ENCODE data around the gene HCN3. TPM values are rescaled to one million over a fixed set of nuclear protein-coding genes. Genes with fewer than 3 reads are reported as not detected.
A peak's percentile ranks its signal among the peaks of the same experiment; 100 is the strongest.

The HCN3 gene
- total RNA-seq, 1 experiment from 2014 or later = 5.4 TPM

DNA sequence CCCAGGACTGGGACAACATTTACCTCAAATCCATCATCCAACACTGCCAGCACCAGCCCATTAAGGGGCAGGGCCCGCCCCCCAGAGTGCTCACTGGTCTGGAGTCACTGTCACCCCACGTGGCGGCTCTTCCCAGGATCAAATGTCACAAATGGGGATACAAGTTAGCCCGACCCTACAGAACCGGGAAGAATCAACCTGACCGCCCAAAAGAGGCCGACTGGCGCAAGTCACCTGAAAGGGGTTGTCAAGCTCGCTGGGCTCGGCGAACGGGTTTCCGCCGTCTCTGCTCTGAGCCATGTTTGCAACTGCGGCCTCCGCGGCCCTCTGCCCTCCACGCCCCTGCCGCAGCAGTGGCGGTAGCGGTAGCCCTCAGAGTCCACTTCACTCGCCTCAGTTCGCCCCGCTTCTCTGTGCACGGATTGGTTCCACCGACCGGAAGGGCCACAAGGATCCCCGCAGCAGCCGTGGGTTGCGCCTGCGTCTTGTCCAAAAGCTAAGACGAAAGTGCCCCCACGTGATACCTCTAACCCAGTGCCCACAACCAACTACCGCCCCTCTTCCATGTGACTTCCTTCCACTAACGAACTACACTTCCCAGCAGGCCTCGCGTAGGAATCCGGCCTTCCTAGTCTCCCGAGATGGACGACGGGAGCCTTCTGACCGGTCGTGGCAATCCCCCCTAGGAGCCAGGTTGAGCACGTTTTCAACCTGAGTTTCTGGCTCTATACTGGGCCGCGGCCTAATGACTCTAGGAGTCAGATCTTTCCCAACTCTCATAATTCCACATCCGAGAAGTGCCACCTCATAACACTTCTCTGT lies 15.2 kb upstream of the HCN3 start, which contains the start of gene SCAMP3:
TSS of gene SCAMP3 (minus strand) at position 509 of the 822 bp plus-strand sequence. CDS start at position 300, 209 bp downstream.
- Histone ChIP-seq H4K20me1 (ENCODE audit: control insufficient read depth, insufficient read depth, insufficient read length) (no peaks in the 10 kb centered on the region), H2BK5ac (ENCODE audit: insufficient read length, low read length) (no peak within 1 kb of the TSS), H2BK12ac (ENCODE audit: insufficient read length, low read depth, low read length) (no peak within 1 kb of the TSS), H3K56ac (ENCODE audit: insufficient read length, low read depth, low read length) (no peak within 1 kb of the TSS), H3K27ac (ENCODE audit: insufficient read length, low read depth, low read length) (peak within 1 kb of the TSS; percentile 22), H3T11ph (ENCODE audit: low read length) (no peak within 1 kb of the TSS), H3K79me1 (ENCODE audit: insufficient read depth, low read depth, low read length, poor library complexity, severe bottlenecking) (no peaks in the 10 kb centered on the region), H2BK20ac (ENCODE audit: low read depth, low read length, poor library complexity, severe bottlenecking) (no peak within 1 kb of the TSS), H3K23ac (ENCODE audit: insufficient read length, low read depth, low read length) (no peak within 1 kb of the TSS), H2AFZ (ENCODE audit: low read length) (no peak within 1 kb of the TSS), H3K4me1 (ENCODE audit: insufficient read depth, low read length) (0 out of 2 replicates have a peak, but pooled peaks cover 3% of the 10 kb centered on the region), H4K91ac (ENCODE audit: insufficient read length, low read depth, low read length) (no peak within 1 kb of the TSS), H3K14ac (ENCODE audit: insufficient read depth, low read length) (no peak within 1 kb of the TSS), H4K8ac (replicated peaks; ENCODE audit: insufficient read length, low read depth, low read length) (no peak within 1 kb of the TSS), H3K18ac (ENCODE audit: insufficient read length, low read depth, low read length) (no peak within 1 kb of the TSS), H3K9ac (ENCODE audit: extremely low read depth, insufficient read length, low read length) (peak within 1 kb of the TSS; percentile 58), H4K5ac (ENCODE audit: insufficient read length, low read depth, low read length) (no peak within 1 kb of the TSS), H3K23me2 (ENCODE audit: insufficient read length, low read depth, low read length, poor library complexity, severe bottlenecking) (peaks cover 10% of the 10 kb centered on the region), H3K79me2 (ENCODE audit: insufficient read depth, low read length) (no peaks in the 10 kb centered on the region), H2BK120ac (ENCODE audit: low read depth, low read length, poor library complexity, severe bottlenecking) (no peak within 1 kb of the TSS), H3K4ac (ENCODE audit: low read depth, low read length) (no peak within 1 kb of the TSS), H3K4me2 (ENCODE audit: insufficient read depth, insufficient read length, low read length) (peak within 1 kb of the TSS; percentile 85), H3K27me3 (ENCODE audit: insufficient read depth, low read length) (no peaks in the 10 kb centered on the region), H2AK5ac (ENCODE audit: insufficient read length, low read length) (no peak within 1 kb of the TSS), H3K9me3 (ENCODE audit: control insufficient read depth, low read depth, low read length) (no peaks in the 10 kb centered on the region), H2BK15ac (ENCODE audit: low read depth, low read length) (no peak within 1 kb of the TSS; the same call in 1 of the 2 replicates)
- Mint-ChIP-seq H3K27me3 (ENCODE audit: low read depth) (peaks cover 2% of the 10 kb centered on the region; the same call in 1 of the 2 replicates), H3K4me3 (peak within 1 kb of the TSS; percentile 89 to 95), H3K36me3 (ENCODE audit: insufficient read depth in 1 of 3, low read depth in 3 of 3) (peaks cover 39 to 75% (median 67%) of the 10 kb centered on the region in 3 experiments; a peak in 6 of 7 replicates), H3K4me1 (peaks cover 13 to 14% of the 10 kb centered on the region in 2 experiments), H3K27ac (peak within 1 kb of the TSS; percentile 34 to 95 (median 86)), H3K9me3 (no peaks in the 10 kb centered on the region; a peak in 1 of 5 replicates)
- peak; percentile 98 for DNase-seq
- TF ChIP-seq, protein P1, sequence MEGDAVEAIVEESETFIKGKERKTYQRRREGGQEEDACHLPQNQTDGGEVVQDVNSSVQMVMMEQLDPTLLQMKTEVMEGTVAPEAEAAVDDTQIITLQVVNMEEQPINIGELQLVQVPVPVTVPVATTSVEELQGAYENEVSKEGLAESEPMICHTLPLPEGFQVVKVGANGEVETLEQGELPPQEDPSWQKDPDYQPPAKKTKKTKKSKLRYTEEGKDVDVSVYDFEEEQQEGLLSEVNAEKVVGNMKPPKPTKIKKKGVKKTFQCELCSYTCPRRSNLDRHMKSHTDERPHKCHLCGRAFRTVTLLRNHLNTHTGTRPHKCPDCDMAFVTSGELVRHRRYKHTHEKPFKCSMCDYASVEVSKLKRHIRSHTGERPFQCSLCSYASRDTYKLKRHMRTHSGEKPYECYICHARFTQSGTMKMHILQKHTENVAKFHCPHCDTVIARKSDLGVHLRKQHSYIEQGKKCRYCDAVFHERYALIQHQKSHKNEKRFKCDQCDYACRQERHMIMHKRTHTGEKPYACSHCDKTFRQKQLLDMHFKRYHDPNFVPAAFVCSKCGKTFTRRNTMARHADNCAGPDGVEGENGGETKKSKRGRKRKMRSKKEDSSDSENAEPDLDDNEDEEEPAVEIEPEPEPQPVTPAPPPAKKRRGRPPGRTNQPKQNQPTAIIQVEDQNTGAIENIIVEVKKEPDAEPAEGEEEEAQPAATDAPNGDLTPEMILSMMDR (conservative IDR thresholded peaks at IDR 0.05) = no peak; the same call in 2 of the 3 replicates
- no CpG with 5 or more reads among the region's 47 CpGs for WGBS (ENCODE audit: extremely low coverage, insufficient read length, low lambda C conversion rate)

All from H9 (cell line).